Stimulated activated CD4-positive, alpha-beta T cell treated with anti-CD3 and anti-CD28 coated beads, Interleukin-4, amount 100 ng/mL, for 4 hours (primary cell): ENCODE data around the gene WDFY1.

Source experiments
- DNase-seq, 2 experiments: peaks; one replicate each; pipeline ENCODE4 v3.0.0-alpha.2; 2020

WDFY1 gene

GRCh38 chr2:223853425-223853837, 91.7 kb downstream of the WDFY1 start:
- DNase-seq, result no peak

GRCh38 chr2:223852281-223852795, 92.8 kb downstream of the WDFY1 start:
- no peak for DNase-seq

GRCh38 chr2:223847410-223847809, 97.7 kb downstream of the WDFY1 start:
- no peak for DNase-seq

- DNase-seq, result no peak
Observed at GRCh38 chr2:223846515-223846914, 98.6 kb downstream of the WDFY1 start.

GRCh38 chr2:223841436-223842190, 103.5 kb downstream of the WDFY1 start:
- no peak for DNase-seq

- DNase-seq, result peak; percentile 70 to 74
Observed at GRCh38 chr2:223837287-223838061, 107.7 kb downstream of the WDFY1 start, which contains the start of gene AP1S3. TSS of gene AP1S3 (minus strand) at chr2:223837582. CDS start at chr2:223837450, 132 bp downstream.

GRCh38 chr2:223835701-223836532, 109.2 kb downstream of the WDFY1 start:
- no peak for DNase-seq

GRCh38 chr2:223834431-223834830, 110.7 kb downstream of the WDFY1 start:
- DNase-seq, result no peak

GRCh38 chr2:223832241-223832903, 112.8 kb downstream of the WDFY1 start:
- no peak for DNase-seq

- DNase-seq, result no peak
Observed at GRCh38 chr2:223829128-223829527, 116.0 kb downstream of the WDFY1 start.

GRCh38 chr2:223828314-223828713, 116.8 kb downstream of the WDFY1 start:
- DNase-seq, result no peak

- no peak for DNase-seq
Observed at GRCh38 chr2:223826995-223827394, 118.1 kb downstream of the WDFY1 start.
